ENCODE results near the gene CXCL11. TPM values are rescaled to one million over a fixed set of nuclear protein-coding genes. Genes with fewer than 3 reads are reported as not detected.
A peak's percentile ranks its signal among the peaks of the same experiment; 100 is the strongest.
"Not testable (repeated sequence)": the region's sequence is repeated elsewhere in the genome, so short reads cannot be mapped to it uniquely, and the experiment has no call there.

Gene CXCL11
- polyA plus RNA-seq, 6 donors from 2014 or later, result not detected

DNA sequence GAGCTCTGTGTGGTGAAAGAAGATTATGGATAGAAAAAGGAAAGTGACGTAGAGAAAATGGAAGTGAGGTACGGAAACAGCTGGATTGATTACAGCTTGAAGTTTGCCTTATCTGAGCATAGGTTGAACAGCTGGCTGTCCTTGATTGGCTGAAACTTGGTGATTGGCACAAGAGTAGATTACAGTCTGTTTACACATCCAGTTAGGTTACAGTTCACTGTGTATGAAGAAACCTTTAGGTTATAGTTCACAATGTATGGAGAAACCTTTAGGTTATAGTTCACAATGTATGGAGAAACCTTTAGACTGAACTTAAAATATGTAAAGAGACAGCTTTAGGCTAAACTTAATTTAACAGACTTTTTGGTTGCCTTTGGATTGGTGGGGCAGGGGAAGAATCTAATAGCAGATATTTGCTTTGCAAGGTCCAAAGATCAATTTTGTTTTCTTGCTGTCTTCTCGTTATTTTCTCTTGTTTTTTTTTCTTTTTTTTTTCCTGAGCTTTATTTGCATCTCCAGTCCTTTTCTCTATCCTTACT is 23.1 kb upstream of the CXCL11 start:
- H3K27ac Mint-ChIP-seq, result peak overlapping the region in 1 of 6 donors; percentile 40
- H3K36me3 Mint-ChIP-seq, result no peaks in the 10 kb centered on the region
- H3K4me3 Mint-ChIP-seq, result no peak overlapping the region
- no peak for DNase-seq
- no peak for ATAC-seq (ENCODE audit: low read depth in 2 of 2)
- no peaks in the 10 kb centered on the region for H3K27me3 Mint-ChIP-seq
- peaks cover 33 to 41% (median 39%) of the 10 kb centered on the region in 3 donors for H3K4me1 Mint-ChIP-seq
- no peaks in the 10 kb centered on the region for H3K9me3 Mint-ChIP-seq

DNA sequence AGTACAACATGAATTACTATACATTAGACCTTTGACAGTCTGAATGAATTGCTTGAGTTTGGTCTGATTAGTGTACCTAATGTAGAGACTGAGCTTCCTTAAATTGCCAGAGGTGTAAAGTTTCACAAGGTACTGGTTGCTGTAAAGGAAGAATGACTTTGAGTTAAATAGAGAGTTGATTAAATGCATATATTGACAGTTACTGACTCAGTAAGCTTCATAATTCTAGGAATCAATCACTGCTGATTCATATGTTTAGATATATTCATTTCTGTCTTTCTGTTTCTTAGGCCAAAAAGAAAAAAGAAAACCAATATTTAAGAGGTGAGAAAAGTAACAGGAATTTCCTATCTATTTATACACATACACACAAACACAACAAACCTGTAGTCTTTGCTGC is 22.4 kb upstream of the CXCL11 start:
- Mint-ChIP-seq H3K4me3 (no peak overlapping the region), H3K27ac (no peak overlapping the region), H3K36me3 (no peaks in the 10 kb centered on the region), H3K9me3 (no peaks in the 10 kb centered on the region), H3K27me3 (no peaks in the 10 kb centered on the region), H3K4me1 (peaks cover 33 to 41% (median 39%) of the 10 kb centered on the region in 3 donors)
- DNase-seq (no peak), ATAC-seq (ENCODE audit: low read depth in 2 of 2) (no peak)

DNA sequence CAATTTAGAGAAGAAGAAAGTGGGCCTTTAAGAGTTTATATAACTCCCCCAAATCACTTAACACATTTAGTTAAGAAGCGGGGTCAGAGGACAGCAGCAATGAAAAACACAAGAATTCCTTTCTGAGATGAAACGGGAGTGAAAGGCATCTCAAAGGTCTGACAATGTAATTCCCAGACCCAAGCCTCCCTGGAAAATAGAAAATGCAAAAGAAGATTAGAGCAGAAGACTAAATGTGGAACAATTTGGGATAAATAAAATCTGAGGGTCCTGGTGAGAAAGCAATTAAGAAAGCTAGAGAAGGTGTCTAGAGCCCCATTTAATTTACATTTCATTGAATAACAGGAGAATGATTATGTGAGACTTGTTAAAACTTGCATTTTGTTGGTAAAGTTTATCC is 19.6 kb upstream of the CXCL11 start:
- no peaks in the 10 kb centered on the region for H3K27me3 Mint-ChIP-seq
- H3K36me3 Mint-ChIP-seq, result no peaks in the 10 kb centered on the region
- DNase-seq, result no peak
- ATAC-seq (ENCODE audit: low read depth in 2 of 2), result no peak
- peaks cover 13 to 17% (median 16%) of the 10 kb centered on the region in 3 donors for H3K4me1 Mint-ChIP-seq
- H3K9me3 Mint-ChIP-seq, result no peaks in the 10 kb centered on the region
- H3K4me3 Mint-ChIP-seq, result no peak overlapping the region
- H3K27ac Mint-ChIP-seq, result peak overlapping the region in 4 of 6 donors; percentile 12 to 73 (median 59)

DNA sequence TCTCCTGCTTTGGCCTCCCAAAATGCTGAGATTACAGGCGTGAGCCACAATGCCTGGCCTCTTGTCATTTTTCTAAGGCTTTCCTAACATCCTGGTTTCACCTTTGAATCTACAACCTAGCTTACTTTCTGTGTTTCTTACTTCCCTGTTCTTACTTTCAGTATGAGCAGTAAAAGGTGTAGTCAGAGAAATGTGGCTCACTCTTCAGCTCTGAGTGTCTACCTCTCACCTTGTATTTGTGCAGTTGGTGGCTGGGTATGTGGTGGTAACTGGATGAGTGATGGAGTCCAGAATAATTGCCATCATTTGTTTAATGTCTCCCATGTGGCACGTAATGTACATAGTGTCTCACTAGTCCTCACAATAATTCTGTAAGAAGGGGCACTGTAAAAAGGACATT is 19.1 kb upstream of the CXCL11 start:
- Mint-ChIP-seq H3K4me1 (peaks cover 9 to 13% (median 12%) of the 10 kb centered on the region in 3 donors), H3K4me3 (peak overlapping the region in 1 of 8 donors; percentile 54), H3K27me3 (no peaks in the 10 kb centered on the region), H3K27ac (peak overlapping the region in 5 of 6 donors; percentile 58 to 91 (median 67)), H3K36me3 (no peaks in the 10 kb centered on the region), H3K9me3 (no peaks in the 10 kb centered on the region)
- DNase-seq (peak; percentile 40), ATAC-seq (ENCODE audit: low read depth in 2 of 2) (peak; percentile 99)

DNA sequence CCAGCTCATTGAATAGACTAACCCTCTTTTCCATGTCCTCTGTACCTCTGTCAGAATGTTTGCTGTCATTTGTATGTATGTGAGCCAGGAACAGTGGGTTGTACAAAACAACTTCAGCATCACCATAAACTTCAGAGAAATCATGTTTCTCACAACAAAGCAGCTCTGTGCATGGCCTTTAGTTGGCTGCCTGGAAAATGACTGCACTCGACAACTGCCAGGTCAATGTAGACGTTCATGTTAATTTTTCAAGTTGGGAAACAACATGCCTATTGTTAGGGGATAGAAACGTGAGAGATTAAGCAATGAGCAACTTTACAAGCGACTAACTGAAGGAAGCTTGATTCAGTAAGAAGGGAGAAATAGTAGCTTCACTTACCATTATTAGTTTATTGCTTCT is 17.9 kb upstream of the CXCL11 start:
- Mint-ChIP-seq H3K9me3 (no peaks in the 10 kb centered on the region), H3K27ac (no peak overlapping the region), H3K4me3 (no peak overlapping the region), H3K4me1 (peaks cover 8 to 10% (median 10%) of the 10 kb centered on the region in 3 donors), H3K36me3 (no peaks in the 10 kb centered on the region), H3K27me3 (no peaks in the 10 kb centered on the region)
- no peak for DNase-seq
- ATAC-seq (ENCODE audit: low read depth in 2 of 2), result no peak

DNA sequence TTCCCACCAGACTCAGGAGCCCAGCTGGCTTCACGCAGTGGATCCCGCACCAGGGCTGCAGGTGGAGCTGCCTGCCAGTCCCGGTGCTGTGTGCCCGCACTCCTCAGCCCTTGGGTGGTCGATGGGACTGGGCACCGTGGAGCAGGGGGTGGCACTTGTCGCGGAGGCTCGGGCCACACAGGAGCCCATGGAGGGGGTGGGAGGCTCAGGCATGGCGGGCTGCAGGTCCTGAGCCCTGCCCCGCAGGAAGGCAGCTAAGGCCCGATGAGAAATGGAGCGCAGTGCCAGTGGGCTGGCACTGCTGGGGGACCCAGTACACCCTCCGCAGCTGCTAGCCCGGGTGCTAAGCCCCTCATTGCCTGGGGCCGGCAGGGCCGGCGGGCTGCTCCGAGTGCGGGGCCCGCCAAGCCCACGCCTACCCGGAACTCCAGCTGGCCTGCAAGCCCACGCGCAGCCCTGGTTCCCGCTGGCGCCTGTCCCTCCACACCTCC is 14.7 kb upstream of the CXCL11 start:
- H3K4me3 Mint-ChIP-seq; ATAC-seq (ENCODE audit: low read depth in 2 of 2); DNase-seq; H3K4me1 Mint-ChIP-seq; H3K27ac Mint-ChIP-seq; H3K36me3 Mint-ChIP-seq; H3K9me3 Mint-ChIP-seq: not testable (repeated sequence)
- H3K27me3 Mint-ChIP-seq, result peaks cover 0 to 11% (median 5%) of the 10 kb centered on the region in 3 donors

DNA sequence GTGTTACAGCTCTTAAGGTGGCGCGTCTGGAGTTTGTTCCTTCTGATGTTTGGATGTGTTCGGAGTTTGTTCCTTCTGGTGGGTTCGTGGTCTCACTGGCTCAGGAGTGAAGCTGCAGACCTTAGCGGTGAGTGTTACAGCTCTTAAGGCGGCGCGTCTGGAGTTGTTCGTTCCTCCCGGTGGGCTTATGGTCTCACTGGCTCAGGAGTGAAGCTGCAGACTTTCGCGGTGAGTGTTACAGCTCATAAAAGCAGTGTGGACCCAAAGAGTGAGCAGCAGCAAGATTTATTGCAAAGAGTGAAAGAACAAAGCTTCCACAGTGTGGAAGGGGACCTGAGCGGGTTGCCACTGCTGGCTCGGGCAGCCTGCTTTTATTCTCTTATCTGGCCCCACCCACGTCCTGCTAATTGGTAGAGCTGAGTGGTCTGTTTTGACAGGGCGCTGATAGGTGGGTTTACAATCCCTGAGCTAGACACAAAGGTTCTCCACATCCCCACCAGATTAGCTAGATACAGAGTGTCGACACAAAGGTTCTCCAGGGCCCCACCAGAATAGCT is 14.1 kb upstream of the CXCL11 start:
- DNase-seq; H3K27ac Mint-ChIP-seq; H3K9me3 Mint-ChIP-seq; H3K36me3 Mint-ChIP-seq; H3K4me3 Mint-ChIP-seq; H3K4me1 Mint-ChIP-seq; ATAC-seq (ENCODE audit: low read depth in 2 of 2): not testable (repeated sequence)
- H3K27me3 Mint-ChIP-seq, result peaks cover 0 to 11% (median 5%) of the 10 kb centered on the region in 3 donors

DNA sequence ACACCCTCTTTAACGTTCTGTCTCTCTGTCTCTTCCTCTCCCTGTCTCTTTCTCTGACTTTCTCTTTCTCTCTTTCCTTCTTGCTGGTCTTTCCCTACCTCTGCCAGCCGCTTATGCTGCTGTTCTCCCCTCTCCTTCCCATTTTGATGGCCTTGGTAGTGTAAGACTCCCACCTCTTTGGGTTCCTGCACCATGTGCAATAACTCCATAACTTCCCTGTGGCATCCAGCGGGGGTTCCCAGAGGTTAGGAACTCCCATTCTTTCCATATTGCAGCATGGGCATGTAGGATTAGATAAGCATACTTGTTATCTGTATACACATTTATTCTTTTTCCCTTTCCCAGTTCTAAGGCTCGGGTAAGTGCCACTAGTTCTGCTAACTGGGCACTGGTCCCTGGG is 8.8 kb upstream of the CXCL11 start:
- H3K36me3 Mint-ChIP-seq; ATAC-seq (ENCODE audit: low read depth in 2 of 2); DNase-seq; H3K27ac Mint-ChIP-seq; H3K9me3 Mint-ChIP-seq; H3K4me1 Mint-ChIP-seq: not testable (repeated sequence)
- H3K27me3 Mint-ChIP-seq, result peaks cover 10 to 31% (median 12%) of the 10 kb centered on the region in 3 donors
- H3K4me3 Mint-ChIP-seq, result peak overlapping the region in 1 of 8 donors; percentile 8

DNA sequence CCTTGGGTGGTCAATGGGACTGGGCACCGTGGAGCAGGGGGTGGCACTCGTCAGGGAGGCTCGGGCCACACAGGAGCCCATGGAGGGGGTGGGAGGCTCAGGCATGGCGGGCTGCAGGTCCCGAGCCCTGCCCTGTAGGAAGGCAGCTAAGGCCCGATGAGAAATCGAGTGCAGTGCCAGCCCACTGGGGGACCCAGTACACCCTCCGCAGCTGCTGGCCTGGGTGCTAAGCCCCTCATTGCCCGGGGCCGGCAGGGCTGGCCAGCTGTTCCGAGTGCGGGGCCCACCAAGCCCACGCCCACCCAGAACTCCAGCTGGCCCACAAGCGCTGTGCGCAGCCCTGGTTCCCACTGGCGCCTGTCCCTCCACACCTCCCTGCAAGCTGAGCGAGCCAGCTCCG is 7.4 kb upstream of the CXCL11 start:
- not testable (repeated sequence) for H3K4me3 Mint-ChIP-seq; H3K36me3 Mint-ChIP-seq; DNase-seq; H3K4me1 Mint-ChIP-seq; H3K9me3 Mint-ChIP-seq; ATAC-seq (ENCODE audit: low read depth in 2 of 2); H3K27ac Mint-ChIP-seq
- H3K27me3 Mint-ChIP-seq, result peaks cover 10 to 28% (median 12%) of the 10 kb centered on the region in 3 donors

DNA sequence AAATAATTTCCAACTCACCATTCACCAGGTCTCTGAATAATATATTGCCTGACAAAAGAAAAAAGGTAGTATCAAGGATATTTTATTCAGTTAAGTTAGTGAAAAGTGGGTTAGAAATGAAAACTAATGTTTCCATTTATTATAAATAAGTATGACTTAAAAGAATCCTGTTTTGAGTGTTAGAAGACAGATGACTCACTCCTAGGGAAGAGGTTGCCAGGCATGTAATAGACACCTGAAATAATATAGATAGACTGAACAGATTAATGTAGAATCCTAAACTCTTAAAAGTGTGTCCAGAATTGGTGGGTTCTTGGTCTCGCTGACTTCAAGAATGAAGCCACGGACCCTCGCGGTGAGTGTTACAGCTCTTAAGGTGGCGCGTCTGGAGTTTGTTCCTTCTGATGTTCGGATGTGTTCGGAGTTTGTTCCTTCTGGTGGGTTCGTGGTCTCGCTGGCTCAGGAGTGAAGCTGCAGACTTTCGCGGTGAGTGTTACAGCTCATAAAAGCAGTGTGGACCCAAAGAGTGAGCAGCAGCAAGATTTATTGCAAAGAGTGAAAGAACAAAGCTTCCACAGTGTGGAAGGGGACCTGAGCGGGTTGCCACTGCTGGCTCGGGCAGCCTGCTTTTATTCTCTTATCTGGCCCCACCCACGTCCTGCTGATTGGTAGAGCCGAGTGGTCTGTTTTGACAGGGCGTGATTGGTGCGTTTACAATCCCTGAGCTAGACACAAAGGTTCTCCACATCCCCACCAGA is 6.5 kb upstream of the CXCL11 start:
- not testable (repeated sequence) for H3K4me3 Mint-ChIP-seq; DNase-seq; ATAC-seq (ENCODE audit: low read depth in 2 of 2); H3K36me3 Mint-ChIP-seq; H3K27ac Mint-ChIP-seq; H3K4me1 Mint-ChIP-seq; H3K9me3 Mint-ChIP-seq
- peaks cover 10 to 20% (median 12%) of the 10 kb centered on the region in 3 donors for H3K27me3 Mint-ChIP-seq

DNA sequence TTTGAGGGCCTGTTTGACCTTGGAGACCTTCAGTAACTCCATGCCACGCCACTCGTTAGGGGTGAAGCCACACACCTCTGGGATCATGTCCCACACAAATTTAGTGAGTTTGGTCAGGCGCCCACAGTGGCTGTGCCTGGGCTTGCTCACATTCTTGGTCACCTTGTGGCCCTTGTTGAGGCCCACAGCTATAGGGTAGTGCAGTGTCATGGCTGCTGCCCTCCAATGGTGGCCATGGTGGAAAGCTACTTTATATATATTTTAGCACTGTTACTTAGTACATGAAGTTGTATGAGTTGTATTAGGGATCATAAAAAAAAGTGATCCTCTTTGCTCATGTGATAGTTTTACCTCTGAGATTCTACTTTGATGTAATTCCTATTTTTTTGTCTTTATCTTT is 985 bp upstream of the CXCL11 start:
- H3K9me3 Mint-ChIP-seq, result no peaks in the 10 kb centered on the region
- no peak overlapping the region for H3K4me3 Mint-ChIP-seq
- no peaks in the 10 kb centered on the region for H3K4me1 Mint-ChIP-seq
- DNase-seq, result no peak
- peaks cover 4 to 12% (median 10%) of the 10 kb centered on the region in 3 donors for H3K27me3 Mint-ChIP-seq
- ATAC-seq (ENCODE audit: low read depth in 2 of 2), result no peak
- H3K36me3 Mint-ChIP-seq, result no peaks in the 10 kb centered on the region
- no peak overlapping the region for H3K27ac Mint-ChIP-seq

DNA sequence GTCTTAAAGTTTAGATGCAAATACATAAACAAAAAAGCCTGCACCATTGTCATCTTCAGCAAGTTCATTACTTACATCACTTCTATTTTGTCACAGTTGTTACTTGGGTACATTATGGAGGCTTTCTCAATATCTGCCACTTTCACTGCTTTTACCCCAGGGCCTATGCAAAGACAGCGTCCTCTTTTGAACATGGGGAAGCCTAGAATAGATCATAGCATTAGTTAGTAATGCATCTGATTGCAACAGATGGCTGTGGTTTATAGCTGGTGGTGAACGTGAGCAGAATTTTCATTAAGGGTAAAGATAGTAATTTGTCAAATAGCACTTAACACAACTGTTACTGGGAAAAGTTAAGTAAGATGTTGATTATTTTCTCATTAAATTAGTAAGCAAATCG is 729 bp downstream of the CXCL11 start:
- H3K4me3 Mint-ChIP-seq, result no peak overlapping the region
- H3K27me3 Mint-ChIP-seq, result peaks cover 0 to 7% (median 4%) of the 10 kb centered on the region in 3 donors
- peaks cover 0 to 1% (median 0%) of the 10 kb centered on the region in 3 donors for H3K4me1 Mint-ChIP-seq
- H3K27ac Mint-ChIP-seq, result no peak overlapping the region
- ATAC-seq (ENCODE audit: low read depth in 2 of 2) (no peak), DNase-seq (no peak)
- no peaks in the 10 kb centered on the region for H3K36me3 Mint-ChIP-seq
- no peaks in the 10 kb centered on the region for H3K9me3 Mint-ChIP-seq

DNA sequence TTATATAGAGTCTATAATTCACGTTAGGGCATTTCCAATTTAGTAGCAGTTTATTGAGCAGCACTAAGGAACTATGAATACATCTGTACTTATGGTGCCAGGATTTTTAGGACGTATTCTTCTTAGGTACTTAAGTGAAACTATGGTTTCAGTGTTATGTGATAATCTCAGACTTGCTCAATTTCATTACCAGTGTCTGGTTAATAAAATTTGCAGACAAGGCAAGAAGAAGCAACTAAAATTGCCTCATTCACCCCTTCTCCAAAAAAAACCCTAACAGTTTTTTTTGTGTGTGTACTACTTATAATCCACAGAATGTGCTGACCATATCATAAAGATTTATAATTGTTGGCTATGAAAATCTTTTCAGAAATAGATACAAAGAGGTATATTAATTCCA is 6.6 kb downstream of the CXCL11 start:
- no peak for DNase-seq
- Mint-ChIP-seq H3K9me3 (no peaks in the 10 kb centered on the region), H3K27me3 (peaks cover 0 to 11% (median 3%) of the 10 kb centered on the region in 3 donors), H3K36me3 (no peaks in the 10 kb centered on the region), H3K27ac (no peak overlapping the region), H3K4me1 (peaks cover 12 to 23% (median 15%) of the 10 kb centered on the region in 3 donors), H3K4me3 (no peak overlapping the region)
- no peak for ATAC-seq (ENCODE audit: low read depth in 2 of 2)

DNA sequence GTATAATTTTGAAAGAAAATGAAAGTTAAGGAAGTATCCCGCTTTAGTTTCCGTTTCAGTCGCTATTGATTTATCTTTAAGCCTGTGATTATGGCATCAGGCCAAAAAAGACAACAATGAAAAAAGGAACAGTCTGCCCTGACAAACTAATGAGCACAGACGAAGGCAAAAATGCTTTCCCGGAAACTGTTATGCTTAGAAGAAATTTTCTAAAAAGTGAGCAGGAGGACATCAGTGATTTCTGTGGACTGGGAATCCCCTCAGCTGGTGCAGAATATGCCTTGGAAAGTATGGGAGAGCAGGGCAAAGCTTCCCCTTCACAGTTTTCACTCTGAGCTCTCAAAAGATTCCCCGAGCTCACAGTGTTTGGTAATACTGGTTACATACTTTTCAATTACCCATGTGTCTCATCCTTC is 7.5 kb downstream of the CXCL11 start:
- Mint-ChIP-seq H3K27ac (peak overlapping the region in 4 of 6 donors; percentile 27 to 77 (median 58)), H3K4me3 (peak overlapping the region in 7 of 8 donors; percentile 2 to 70 (median 31)), H3K9me3 (no peaks in the 10 kb centered on the region), H3K4me1 (peaks cover 17 to 33% (median 21%) of the 10 kb centered on the region in 3 donors), H3K36me3 (no peaks in the 10 kb centered on the region), H3K27me3 (peaks cover 0 to 11% (median 0%) of the 10 kb centered on the region in 3 donors)
- ATAC-seq (ENCODE audit: low read depth in 2 of 2) (peak; percentile 32 to 51), DNase-seq (peak; percentile 12)
